Measurements from ENCODE around the gene ARHGAP18.

ARHGAP18 gene

DNA sequence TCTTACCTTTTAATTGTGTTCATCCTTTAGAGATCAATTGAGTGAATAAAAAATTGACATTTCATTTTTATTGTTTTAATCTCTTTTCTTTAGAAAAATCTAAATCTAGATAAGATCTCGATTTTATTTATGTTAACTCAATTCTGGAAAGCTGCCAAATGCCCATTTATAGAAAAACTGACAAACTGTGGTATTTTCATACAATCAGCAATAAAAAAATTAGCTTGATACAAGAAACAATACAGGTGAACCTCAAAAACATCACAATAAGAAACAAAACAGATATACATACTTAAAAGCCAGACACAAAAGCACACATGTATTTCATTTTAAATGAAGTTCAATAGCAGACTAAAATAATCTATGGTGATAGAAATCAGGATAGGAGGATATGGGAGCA, 30.0 kb upstream of the ARHGAP18 start:
- H3K27me3 ChIP-seq (ENCODE audit: insufficient read depth, low read depth): no peaks in the 10 kb centered on the region
- TF ChIP-seq, protein P1, sequence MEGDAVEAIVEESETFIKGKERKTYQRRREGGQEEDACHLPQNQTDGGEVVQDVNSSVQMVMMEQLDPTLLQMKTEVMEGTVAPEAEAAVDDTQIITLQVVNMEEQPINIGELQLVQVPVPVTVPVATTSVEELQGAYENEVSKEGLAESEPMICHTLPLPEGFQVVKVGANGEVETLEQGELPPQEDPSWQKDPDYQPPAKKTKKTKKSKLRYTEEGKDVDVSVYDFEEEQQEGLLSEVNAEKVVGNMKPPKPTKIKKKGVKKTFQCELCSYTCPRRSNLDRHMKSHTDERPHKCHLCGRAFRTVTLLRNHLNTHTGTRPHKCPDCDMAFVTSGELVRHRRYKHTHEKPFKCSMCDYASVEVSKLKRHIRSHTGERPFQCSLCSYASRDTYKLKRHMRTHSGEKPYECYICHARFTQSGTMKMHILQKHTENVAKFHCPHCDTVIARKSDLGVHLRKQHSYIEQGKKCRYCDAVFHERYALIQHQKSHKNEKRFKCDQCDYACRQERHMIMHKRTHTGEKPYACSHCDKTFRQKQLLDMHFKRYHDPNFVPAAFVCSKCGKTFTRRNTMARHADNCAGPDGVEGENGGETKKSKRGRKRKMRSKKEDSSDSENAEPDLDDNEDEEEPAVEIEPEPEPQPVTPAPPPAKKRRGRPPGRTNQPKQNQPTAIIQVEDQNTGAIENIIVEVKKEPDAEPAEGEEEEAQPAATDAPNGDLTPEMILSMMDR (conservative IDR thresholded peaks at IDR 0.05; ENCODE audit: low read depth, low read length): no peak
- H3K79me2 ChIP-seq (ENCODE audit: insufficient read depth, low read depth): no peaks in the 10 kb centered on the region
- H3K27ac ChIP-seq: no peak overlapping the region
- no peak overlapping the region for H2AFZ ChIP-seq (ENCODE audit: low read depth)
- H3K4me1 ChIP-seq (ENCODE audit: low read depth, poor library complexity, severe bottlenecking): no peaks in the 10 kb centered on the region
- no peaks in the 10 kb centered on the region for H3K36me3 ChIP-seq (ENCODE audit: insufficient read depth)
- H3K9ac ChIP-seq: no peak overlapping the region
- H4K20me1 ChIP-seq (ENCODE audit: insufficient read depth): no peaks in the 10 kb centered on the region
- H3K4me3 ChIP-seq (IDR thresholded peaks at IDR 0.05; ENCODE audit: insufficient read depth, low read depth, low read length): no peak overlapping the region
- no peak overlapping the region for H3K4me2 ChIP-seq

DNA sequence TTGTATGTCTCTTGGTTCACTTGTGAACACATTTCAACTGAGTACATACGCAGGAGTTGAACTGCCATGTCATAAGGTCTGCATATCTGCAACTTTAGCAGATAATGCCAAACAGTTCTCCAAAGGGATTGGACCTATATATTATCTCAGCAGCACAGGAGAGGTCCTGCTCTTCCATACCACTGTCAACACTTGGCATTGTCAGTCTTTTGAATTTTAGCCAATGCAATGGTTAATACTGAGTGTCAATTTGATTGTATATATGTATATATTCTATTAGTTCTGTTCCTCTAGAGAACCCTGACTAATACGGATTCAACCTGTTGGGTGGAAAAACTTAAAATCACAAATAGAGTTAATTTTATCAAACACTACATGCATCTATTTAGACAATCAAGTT, 26.1 kb upstream of the ARHGAP18 start:
- no peak overlapping the region for H3K4me3 ChIP-seq (IDR thresholded peaks at IDR 0.05; ENCODE audit: insufficient read depth, low read depth, low read length)
- H3K4me2 ChIP-seq: no peak overlapping the region
- H3K79me2 ChIP-seq (ENCODE audit: insufficient read depth, low read depth): no peaks in the 10 kb centered on the region
- no peak overlapping the region for H2AFZ ChIP-seq (ENCODE audit: low read depth)
- no peak overlapping the region for H3K9ac ChIP-seq
- H3K27me3 ChIP-seq (ENCODE audit: insufficient read depth, low read depth): no peaks in the 10 kb centered on the region
- H3K36me3 ChIP-seq (ENCODE audit: insufficient read depth): no peaks in the 10 kb centered on the region
- no peaks in the 10 kb centered on the region for H4K20me1 ChIP-seq (ENCODE audit: insufficient read depth)
- TF ChIP-seq, protein P1 (conservative IDR thresholded peaks at IDR 0.05; ENCODE audit: low read depth, low read length): no peak
- H3K4me1 ChIP-seq (ENCODE audit: low read depth, poor library complexity, severe bottlenecking): peaks cover under 1% of the 10 kb centered on the region
- no peak overlapping the region for H3K27ac ChIP-seq

DNA sequence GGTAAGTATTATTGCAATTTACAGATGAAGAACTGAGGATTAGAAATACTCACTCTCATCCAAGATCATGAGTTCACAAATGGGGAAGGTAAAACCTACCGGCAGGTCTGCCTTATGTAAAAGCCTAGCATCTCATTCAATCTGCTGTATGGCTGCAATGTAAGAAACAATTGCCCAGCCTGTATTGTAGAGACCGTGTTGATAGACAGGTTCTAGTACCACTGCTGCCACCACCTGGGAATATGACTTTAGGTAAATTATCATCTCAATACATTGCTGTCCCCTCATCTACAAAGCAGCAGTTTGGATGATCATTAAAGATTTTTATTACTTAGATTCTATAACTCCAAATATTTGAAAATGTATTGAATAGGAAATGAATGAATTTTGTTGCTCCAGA, 23.3 kb upstream of the ARHGAP18 start:
- no peak overlapping the region for H3K9ac ChIP-seq
- H2AFZ ChIP-seq (ENCODE audit: low read depth): no peak overlapping the region
- no peaks in the 10 kb centered on the region for H3K36me3 ChIP-seq (ENCODE audit: insufficient read depth)
- H3K4me2 ChIP-seq: no peak overlapping the region
- TF ChIP-seq, protein P1 (conservative IDR thresholded peaks at IDR 0.05; ENCODE audit: low read depth, low read length): no peak
- H3K79me2 ChIP-seq (ENCODE audit: insufficient read depth, low read depth): no peaks in the 10 kb centered on the region
- peaks cover 9% of the 10 kb centered on the region for H3K4me1 ChIP-seq (ENCODE audit: low read depth, poor library complexity, severe bottlenecking)
- no peaks in the 10 kb centered on the region for H3K27me3 ChIP-seq (ENCODE audit: insufficient read depth, low read depth)
- no peak overlapping the region for H3K27ac ChIP-seq
- H4K20me1 ChIP-seq (ENCODE audit: insufficient read depth): no peaks in the 10 kb centered on the region
- H3K4me3 ChIP-seq (IDR thresholded peaks at IDR 0.05; ENCODE audit: insufficient read depth, low read depth, low read length): no peak overlapping the region

DNA sequence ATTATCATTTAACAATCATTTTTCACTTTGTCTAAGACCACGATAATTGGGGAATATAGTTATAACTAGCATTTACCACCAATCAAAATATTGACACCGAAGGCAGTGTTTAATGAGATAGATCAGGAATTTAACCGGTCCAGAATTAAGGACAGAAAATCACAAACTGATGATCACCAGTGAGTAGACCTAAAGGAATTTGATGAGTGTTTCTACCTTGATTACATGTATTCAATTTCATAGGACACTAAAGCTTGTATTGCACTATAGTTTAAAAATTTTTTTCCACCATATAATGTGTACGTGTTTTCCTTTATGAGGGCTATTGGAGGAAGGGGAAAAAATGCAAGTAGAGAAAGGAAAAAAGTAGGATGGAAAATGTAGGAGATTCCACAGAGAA, 22.6 kb upstream of the ARHGAP18 start:
- no peak overlapping the region for H2AFZ ChIP-seq (ENCODE audit: low read depth)
- no peaks in the 10 kb centered on the region for H4K20me1 ChIP-seq (ENCODE audit: insufficient read depth)
- H3K27ac ChIP-seq: no peak overlapping the region
- H3K4me2 ChIP-seq: no peak overlapping the region
- no peak overlapping the region for H3K4me3 ChIP-seq (IDR thresholded peaks at IDR 0.05; ENCODE audit: insufficient read depth, low read depth, low read length)
- H3K79me2 ChIP-seq (ENCODE audit: insufficient read depth, low read depth): no peaks in the 10 kb centered on the region
- H3K4me1 ChIP-seq (ENCODE audit: low read depth, poor library complexity, severe bottlenecking): peaks cover 9% of the 10 kb centered on the region
- no peak overlapping the region for H3K9ac ChIP-seq
- TF ChIP-seq, protein P1 (conservative IDR thresholded peaks at IDR 0.05; ENCODE audit: low read depth, low read length): no peak
- no peaks in the 10 kb centered on the region for H3K36me3 ChIP-seq (ENCODE audit: insufficient read depth)
- no peaks in the 10 kb centered on the region for H3K27me3 ChIP-seq (ENCODE audit: insufficient read depth, low read depth)

Data from KMS-11 (cell line).